ENCODE measurements around the gene C14orf180.
"Not testable (repeated sequence)": the region's sequence is repeated elsewhere in the genome, so short reads cannot be mapped to it uniquely, and the experiment has no call there.

The C14orf180 gene

DNA sequence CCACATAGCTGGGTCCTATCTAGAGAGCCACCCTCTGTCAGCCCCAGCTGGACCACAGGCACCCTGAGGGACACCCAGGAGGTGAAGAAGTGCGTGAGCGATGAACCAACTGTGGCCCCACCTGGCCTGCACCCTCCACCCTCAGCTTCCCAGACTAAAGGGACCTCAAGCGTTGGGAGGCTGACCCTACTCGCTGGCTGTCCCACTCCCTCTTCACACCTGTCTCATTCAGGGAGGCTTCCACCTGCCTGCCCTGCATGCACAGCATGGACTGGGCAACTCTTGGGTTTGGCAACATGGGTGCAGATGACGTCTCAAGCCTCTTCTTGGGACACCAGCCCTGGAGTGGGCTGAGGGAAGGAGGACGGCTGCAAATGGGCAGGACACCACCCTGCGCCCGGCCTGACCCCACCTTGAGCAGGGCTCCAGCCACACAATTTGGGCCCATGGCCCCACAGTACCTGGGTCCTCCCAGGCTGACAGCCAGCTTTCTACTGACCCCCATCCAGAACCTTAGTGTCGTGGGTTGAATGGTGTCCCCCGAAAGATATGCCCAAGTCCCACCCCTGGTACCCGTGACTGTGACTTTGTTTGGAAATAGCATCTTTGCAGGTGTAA, 22.9 kb downstream of the C14orf180 start:
- no peak for FAIRE-seq
- DNase-seq (ENCODE audit: extremely low spot score, insufficient read length, low read depth) = no peak

DNA sequence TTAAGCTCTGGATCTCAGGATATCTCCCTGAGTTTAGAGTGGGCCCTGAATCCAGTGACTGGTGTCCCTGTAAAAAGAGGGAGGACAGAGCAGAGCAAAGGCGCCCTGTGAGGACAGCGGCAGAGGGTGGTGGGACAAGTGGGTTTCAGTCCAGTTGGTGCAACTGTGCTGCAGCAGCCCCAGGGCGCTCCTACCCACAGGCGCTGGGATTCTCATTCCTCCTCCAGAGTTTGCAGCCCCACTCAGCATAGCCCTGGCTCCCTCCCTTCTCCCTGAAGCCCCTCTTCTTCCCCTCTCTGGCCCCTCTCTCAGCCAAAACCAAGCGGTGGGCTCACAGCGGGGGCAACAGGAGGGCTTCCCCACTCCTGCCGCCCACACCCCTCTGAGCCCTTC, 23.4 kb downstream of the C14orf180 start:
- no peak for DNase-seq (ENCODE audit: extremely low spot score, insufficient read length, low read depth)

DNA sequence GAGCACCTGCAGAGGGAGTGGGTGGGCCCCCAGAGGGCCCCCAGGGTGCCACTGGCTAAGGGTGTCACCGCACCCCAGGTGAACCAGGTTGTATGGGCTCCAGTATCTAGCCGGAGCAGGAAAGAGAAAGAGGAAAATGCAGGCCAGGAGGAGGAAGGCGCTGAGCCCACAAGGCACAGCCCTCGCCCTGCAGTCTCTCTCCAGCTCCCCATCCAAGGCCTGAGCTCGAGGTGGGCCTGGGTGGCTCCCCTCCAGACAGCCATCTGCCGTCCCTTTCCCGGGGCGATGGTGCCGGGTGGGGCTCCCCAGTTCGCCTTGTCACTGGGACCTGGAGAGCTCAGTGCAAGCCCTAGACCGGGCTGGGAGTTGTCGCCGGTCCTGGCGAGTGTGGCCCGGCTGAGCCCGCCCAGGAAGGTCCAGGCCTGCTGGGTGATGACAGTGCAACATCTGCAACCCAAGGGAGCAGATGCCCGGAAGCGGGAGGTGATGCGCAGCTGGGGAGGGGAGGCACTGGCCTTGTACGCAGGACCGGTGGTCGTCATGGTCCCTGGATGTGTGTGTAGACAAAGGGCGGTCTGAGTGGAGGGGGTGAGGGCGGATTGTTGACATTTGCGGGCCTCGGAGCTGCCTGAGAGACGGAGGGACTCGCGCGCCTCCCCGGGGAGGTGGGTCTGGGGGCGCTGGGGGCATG, 24.3 kb downstream of the C14orf180 start:
- no peak for FAIRE-seq
- DNase-seq (ENCODE audit: extremely low spot score, insufficient read length, low read depth) = no peak

More for the DNA sequence above, 23.4 kb downstream of the C14orf180 start:
- FAIRE-seq = no peak

DNA sequence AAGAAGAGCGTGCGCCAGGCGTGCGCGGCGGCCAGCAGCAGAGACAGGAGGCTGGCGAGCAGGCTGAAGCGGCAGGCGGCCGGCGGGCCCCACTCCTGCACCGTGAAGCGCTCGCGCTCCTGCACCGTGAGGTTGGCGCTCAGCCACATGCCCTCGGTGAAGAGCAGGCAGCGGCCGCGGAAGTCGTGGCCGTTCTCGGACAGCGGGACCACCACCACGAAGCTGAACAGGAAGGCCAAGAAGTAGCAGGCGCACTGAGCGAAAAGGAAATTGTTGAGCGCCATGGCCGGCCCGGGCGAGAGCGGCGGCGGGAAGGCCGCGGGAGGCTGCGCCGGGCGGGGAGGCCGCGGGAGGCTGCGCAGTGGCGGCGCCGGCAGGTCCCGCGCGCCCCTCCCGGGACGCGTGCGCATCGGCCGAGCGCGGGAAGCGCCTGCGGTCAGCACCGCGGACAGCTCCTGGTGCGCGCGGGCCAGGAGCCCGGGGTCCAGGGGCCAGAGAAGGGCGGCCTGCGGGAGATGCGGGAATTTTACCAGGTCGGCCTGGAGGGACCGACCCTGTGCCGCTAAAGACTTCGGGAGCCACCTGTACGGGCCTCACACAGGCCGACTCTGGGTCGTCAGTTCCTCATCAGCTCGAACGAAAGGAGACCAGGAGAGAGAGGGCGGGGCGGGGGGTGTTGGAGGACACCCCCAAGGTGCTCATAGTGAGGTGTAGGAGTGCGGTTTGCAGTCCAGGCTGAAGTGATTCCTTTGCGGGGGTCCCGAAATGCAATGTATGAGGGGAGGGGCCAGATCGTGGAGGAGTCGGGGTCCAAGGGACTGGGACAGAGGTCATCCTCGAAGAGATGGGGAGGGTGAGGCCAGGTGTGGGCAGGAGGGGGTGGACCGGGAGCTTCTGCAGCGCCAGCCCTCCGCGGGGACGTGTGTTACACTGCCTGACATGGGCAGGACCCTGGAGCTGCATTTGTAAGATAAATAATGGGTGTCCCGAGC, 25.2 kb downstream of the C14orf180 start, which contains the start of gene TMEM179:
Gene TMEM179, minus strand, starts transcription at position 315 of the 992 bp plus-strand sequence. Its CDS starts 31 bp downstream, at position 284.
- DNase-seq (ENCODE audit: extremely low spot score, insufficient read length, low read depth) (no peak), FAIRE-seq (no peak)

DNA sequence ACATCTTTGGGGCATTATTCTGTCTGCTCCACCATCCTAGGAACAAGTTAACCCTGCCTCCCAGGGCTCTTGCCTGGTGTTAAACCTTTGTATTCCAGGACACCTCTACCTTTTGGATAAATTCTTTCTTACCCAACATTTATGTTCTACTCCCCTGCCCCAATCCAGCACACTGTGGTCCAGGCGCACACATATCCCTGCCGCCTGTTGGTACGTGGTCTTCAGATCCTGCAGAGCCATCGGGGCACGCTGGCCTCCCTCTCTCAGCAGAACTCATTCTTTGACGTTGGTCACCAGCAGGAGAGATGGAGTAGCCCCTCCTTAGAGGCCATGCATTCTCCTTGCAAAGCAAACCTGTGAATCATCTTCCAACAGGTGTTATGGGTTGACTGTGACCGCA, 30.1 kb downstream of the C14orf180 start:
- FAIRE-seq (no peak), DNase-seq (ENCODE audit: extremely low spot score, insufficient read length, low read depth) (no peak)

DNA sequence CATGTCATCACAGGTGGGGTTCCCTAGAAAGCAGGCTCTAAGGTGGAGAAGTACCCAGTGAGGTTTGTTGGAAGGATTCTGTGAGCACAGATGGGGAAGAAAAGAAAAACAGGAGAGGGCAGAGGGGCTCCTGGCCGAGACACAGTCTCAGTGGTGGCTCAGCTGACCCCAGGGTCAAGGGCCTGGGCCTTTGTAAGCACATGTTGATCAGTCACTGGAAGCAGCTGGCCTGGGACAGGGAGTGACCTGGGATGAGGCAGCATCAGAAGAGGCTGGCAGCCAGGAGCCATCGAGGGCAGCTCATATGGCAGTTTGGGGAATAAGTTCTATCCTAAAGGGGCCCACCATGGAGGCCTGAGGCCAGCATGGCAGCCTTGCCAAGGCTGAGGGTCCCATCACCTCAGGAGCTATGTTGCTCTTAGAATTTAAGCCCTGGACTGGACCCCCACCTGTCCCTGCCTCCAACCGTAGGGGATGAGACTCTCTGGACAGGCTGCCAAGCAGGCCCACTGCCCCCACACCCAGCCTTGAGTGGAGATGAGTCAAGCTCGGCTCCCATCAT, 31.3 kb downstream of the C14orf180 start:
- DNase-seq (ENCODE audit: extremely low spot score, insufficient read length, low read depth) (no peak), FAIRE-seq (no peak)

DNA sequence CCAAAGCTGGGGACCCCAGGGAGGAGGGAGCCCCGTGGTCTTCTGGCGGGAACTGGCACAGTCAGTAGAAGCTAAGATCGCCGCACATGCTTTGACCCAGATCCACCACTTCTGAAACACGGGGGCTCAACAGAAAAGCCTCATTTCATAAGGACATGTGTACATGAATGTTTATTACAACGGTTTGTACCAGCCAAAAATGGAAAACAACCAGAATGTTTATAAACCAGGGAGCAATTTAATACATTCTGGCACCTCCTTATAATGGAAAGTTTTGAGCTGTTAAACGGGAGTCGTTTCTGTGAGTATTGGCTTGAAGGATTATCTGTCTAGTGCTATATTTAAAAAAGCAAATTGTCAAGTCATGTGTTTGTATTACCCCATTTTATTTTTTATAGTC, 32.3 kb downstream of the C14orf180 start:
- FAIRE-seq = no peak
- no peak for DNase-seq (ENCODE audit: extremely low spot score, insufficient read length, low read depth)

DNA sequence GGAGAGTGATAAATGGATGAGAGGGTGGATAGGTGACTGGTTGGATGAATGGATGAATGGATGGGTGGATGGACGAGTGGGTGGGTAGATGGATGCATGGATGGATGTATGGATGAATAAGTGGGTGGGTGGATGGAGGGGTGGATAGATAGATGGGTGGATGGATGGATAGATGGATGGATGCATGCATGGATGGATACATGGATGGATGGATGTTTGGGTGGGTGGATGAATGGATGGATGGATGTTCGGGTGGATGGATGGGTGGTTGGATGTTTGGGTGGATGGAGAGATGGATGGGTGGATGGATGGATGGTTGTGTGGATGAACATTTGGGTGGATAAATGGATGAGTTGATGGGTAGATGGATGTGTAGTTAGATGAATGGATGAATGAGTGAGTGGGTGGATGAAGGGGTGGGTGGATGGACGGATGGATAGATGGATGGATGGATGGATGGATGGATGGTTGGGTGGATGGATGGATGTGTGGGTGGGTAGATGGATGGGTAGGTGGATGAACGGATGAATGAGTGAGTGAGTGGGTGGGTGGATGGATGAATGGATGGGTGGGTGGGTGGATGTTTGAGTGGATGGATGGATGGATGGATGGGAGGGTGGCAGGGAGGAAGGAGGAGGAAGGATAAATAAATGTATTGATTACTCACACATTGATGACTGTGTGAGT, 34.7 kb downstream of the C14orf180 start:
- FAIRE-seq = no peak

DNA sequence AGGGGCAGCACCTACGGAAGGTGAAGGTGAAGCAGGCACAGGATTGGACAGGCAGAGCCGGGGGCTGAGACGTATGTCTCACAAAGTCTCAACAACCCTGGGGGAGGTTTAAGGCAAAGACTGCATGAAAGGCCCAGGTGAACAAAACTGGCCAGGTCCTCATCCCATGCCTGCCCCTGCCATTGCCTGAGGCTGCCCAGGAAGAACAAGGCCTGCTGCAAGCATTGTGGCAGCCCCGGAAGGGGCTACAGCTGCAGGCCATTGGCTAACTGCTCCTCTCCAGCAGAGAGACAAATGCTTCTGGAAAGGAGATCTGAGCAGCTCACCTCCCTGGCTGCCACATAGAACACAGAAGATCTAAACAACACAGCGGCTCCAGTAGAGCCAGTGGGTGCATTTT, 45.4 kb downstream of the C14orf180 start:
- FAIRE-seq (no peak), DNase-seq (ENCODE audit: extremely low spot score, insufficient read length, low read depth) (no peak)

More for the DNA sequence above, 34.7 kb downstream of the C14orf180 start:
- no peak for DNase-seq (ENCODE audit: extremely low spot score, insufficient read length, low read depth)

DNA sequence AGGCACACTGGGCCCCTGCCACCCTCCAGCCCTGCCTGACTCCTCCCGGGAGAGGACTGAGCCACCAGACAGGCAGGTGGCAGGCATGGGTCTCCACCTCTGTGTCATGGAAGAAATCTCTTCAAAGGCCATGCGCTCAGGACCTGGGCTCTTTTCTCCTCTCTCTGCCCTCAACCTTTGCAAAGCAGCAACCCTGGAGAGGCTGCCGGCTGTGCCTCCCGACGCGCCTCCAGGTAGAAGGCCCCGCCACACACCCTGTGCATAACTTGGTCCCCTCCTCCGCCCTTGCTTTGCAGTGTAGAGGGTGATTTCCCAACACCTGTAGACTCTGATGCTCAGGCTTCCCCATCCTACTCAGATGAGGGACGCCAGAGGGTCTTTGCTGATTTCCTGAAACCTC, 53.2 kb downstream of the C14orf180 start:
- DNase-seq (ENCODE audit: extremely low spot score, insufficient read length, low read depth) (no peak), FAIRE-seq (no peak)

DNA sequence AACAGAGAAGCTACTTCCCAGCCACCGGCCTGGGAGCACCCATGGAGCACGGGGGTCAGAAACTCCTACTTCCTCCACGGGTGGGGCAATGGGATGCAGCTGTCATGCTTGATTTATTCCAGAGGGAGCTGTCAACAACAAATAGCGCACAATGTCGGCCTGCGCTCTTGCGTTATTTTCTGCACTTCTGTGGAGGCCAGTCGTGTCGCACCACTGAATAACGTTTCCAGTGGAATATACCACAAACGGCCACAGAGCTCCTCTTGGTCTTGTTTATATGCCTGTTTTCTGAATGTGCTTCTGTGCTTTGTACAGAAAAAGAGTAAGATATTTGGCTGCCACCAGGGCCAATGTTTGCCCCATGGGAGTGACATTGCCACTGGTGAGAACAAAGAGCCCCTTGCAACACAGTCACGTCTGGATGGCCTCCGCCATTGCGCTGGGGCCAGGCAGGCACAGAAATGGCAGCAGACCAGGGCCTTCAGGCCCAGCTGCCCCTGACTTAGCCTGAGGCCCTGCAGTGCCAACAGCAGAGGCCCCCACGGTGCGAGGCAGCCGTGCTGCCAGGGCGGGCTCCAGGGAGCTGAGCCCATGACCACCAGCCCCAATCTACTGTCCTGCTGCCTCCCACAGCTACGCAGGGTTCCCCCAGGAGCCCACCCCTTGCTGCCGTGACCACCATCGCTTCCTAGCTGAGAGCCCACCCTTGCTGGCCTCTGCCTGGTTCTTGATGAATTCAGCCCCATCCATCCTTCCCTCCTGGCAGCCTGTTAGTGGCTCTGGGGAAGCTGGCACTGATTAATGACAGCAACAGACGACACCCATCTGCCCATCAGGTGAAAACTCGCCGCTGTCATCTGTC, 53.9 kb downstream of the C14orf180 start:
- no peak for DNase-seq (ENCODE audit: extremely low spot score, insufficient read length, low read depth)
- FAIRE-seq = no peak

DNA sequence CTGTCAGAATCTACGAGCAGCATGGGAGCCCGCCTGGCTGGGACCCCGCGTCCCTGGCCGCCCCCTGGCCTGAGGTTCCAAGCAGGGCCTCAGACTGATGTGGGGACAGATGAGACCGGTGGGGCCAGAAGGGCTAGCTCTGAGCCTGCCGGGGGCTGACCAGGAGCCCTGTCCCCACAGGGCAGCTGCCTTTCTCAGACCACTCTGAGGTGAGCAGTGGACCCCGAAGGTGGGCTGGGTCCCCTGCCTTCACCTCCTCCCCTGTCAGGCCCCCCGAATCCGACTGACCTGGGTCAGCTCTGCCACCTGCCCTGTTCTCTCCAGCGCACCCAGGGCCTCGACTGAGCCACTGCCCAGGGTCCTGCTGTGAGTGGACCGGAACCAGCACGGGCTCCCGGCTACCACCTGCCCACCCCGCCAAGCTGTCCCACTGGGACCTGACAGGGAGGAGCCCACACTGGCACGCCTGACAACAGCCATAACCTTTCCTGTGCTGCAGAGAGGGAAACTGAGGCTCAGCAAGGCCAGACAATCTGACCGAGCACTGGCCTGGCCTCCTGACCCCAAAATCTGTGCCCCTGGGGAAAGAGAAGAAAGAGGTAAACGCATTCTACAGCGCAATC, 54.7 kb downstream of the C14orf180 start:
- DNase-seq (ENCODE audit: extremely low spot score, insufficient read length, low read depth) (no peak), FAIRE-seq (no peak)

DNA sequence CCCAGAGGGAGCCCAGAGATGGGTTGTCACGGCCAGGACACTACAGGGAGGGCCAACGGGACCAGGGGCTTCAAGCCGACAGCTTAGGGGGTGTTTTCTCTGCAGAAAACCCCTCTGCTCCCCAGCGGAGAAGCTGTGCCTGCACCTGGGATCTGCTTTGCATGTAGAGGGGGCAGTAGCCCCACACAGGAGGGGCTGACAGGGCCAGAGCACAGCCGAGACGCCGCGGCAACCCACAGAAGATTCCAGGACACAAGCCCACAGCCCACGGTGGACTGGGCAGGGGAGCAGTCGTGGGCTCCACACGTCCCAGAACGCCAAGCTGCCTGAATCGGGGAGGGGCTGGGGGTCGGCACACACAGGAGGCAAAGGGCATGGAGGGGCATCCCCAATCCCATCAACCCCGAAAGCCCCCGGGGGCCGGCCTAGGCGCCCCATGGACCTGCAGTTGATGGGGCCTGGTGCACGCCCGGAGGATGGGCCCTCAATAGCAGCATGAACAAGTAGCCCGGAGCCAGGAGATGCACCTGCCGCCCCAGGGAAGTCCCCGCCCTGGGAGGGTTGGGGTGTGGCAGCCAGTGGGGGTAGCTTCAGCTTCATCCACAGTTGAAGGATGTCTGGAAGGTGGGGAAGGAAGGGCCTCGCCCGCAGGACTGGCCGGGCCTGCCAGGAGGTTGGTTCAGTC, 55.5 kb downstream of the C14orf180 start:
- no peak for FAIRE-seq

DNA sequence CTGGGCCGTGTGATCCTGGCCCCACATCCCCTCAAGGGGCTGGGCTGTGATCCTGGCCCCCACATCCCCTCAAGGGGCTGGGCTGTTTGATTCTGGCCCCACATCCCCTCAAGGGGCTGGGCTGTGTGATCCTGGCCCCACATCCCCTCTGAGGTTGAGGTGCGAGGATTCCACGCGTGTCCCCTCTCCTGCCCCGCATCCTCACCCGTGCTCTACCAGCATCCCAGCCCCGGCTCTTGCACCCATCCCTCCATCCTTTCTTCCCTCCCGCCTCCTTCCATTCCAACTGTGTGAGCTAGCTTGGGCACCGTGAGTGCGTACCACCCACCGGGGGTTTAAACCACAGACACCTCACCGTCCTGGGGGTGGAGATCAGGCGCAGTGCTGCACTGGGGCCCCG, 56.2 kb downstream of the C14orf180 start:
- DNase-seq (ENCODE audit: extremely low spot score, insufficient read length, low read depth) (no peak), FAIRE-seq (no peak)

More for the DNA sequence above, 55.5 kb downstream of the C14orf180 start:
- DNase-seq (ENCODE audit: extremely low spot score, insufficient read length, low read depth) = no peak

DNA sequence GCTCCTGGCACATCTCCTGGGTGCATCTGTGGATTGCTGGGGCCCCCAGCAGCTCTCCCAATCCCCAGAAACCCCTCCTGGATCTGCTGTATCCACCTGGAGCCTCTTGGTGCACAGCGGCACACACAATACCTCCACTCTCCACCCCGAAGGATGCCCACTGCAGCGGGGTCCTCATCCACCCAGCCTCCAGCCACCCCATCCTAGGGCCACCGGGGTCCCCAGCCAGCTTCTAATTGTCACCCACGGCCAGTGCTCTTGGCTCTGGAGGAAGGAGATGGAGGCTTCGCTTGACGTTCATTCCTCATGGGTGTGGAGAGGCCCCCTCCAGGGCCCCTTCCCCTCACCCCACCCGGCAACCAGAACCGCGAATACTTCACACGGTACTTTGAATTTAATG, 56.6 kb downstream of the C14orf180 start:
- FAIRE-seq (no peak), DNase-seq (ENCODE audit: extremely low spot score, insufficient read length, low read depth) (no peak)

DNA sequence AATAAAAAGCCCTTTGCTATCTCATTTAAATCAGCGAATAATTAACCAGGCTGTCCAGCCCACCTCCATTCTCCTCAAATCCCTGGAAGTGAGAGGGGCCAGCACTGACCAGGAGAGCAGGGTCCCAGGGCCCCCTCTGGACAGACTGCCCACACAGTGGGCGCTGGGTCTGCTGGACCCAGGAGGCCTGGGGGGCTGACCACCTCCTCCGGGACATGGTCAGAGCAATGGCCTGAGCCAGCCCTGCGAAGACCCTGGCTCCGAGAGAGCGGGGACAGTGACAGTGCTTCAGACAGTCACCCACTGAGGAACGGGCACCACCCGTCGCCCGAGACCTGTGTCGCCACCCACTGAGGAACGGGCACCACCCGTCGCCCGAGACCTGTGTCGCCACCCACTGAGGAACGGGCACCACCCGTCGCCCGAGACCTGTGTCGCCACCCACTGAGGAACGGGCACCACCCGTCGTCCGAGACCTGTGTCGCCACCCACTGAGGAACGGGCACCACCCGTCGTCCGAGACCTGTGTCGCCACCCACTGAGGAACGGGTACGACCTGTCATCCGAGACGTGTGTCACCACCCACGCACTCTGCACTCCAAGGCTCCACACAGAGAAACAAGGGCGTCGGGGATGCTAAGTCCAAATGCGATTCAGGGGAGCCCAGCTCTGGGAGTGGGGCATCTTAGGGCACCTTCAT, 57.4 kb downstream of the C14orf180 start:
- not testable (repeated sequence) for FAIRE-seq; DNase-seq (ENCODE audit: extremely low spot score, insufficient read length, low read depth)

DNA sequence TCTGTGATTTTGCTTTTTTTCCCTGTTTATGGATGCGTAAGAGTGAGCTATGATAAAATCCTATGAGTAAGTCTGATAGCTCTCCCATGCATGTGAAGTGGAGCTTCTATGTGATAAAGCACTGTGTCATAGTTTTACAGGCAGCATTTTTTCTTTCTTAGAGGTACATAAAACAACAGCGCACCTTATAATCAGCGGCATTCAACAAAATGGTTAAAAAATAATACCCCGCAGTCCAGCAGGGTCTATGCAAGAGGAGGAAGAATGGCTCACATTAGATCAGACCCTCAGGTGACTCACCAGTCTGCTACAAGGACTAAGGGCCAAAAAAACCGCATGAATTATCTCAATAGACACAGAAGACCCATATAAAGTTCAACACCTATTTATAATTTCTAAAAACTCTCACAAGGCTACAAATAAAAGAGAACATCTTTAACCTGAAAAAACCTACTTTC, 58.0 kb downstream of the C14orf180 start:
- DNase-seq (ENCODE audit: extremely low spot score, insufficient read length, low read depth) (no peak), FAIRE-seq (no peak)

Measured in GM18507 (cell line).